RWPE1 (cell line): ENCODE results near the gene RICTOR.

ENCODE experiments used
- CTCF ChIA-PET: fragments of 350-600 bp; sonication (Branson Sonifier 250); formaldehyde crosslinking; extraction: SDS; loops from one replicate; lab custom pipeline; 2021; lab: Yijun Ruan, JAX
- POLR2A ChIA-PET: fragments of 400-600 bp; formaldehyde crosslinking; extraction: SDS; loops from one replicate; lab custom pipeline; 2020; ENCODE audit warnings: antibody characterized with exemption; ENCODE audit not compliant: low non-redundant PET; lab: Yijun Ruan, JAX
- DNase-seq: peaks from one replicate; pipeline ENCODE4 v3.0.0; 2012; ENCODE audit warnings: low spot score
- H3K27ac ChIP-seq: fragments of 450-650 bp; 2 replicates; pipeline ENCODE4 v1.5.1; 2017
- TF ChIP-seq, protein P1 (sequence below): fragments of 450-650 bp; conservative IDR thresholded peaks from 2 replicates; pipeline ENCODE4 v1.5.1; 2017; ENCODE audit warnings: low read depth, mild to moderate bottlenecking

RICTOR gene

GRCh38 chr5:38931731-38932130 is 142.5 kb downstream of the RICTOR start:
- ChIA-PET POLR2A (no interaction called here), CTCF (no interaction called here)
- TF ChIP-seq, protein P1, sequence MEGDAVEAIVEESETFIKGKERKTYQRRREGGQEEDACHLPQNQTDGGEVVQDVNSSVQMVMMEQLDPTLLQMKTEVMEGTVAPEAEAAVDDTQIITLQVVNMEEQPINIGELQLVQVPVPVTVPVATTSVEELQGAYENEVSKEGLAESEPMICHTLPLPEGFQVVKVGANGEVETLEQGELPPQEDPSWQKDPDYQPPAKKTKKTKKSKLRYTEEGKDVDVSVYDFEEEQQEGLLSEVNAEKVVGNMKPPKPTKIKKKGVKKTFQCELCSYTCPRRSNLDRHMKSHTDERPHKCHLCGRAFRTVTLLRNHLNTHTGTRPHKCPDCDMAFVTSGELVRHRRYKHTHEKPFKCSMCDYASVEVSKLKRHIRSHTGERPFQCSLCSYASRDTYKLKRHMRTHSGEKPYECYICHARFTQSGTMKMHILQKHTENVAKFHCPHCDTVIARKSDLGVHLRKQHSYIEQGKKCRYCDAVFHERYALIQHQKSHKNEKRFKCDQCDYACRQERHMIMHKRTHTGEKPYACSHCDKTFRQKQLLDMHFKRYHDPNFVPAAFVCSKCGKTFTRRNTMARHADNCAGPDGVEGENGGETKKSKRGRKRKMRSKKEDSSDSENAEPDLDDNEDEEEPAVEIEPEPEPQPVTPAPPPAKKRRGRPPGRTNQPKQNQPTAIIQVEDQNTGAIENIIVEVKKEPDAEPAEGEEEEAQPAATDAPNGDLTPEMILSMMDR, result no peak

GRCh38 chr5:38929838-38930237 is 144.4 kb downstream of the RICTOR start:
- ChIA-PET POLR2A (no interaction called here), CTCF (interaction anchor here (0.6 to 0.7 kb wide), 2 partner anchors 22 to 538 kb away, joined by 3 to 4 read pairs; no protein-coding TSS in a partner anchor)
- TF ChIP-seq, protein P1, result no peak
- H3K27ac ChIP-seq, result no peak overlapping the region
- DNase-seq, result no peak

More at GRCh38 chr5:38931731-38932130, 142.5 kb downstream of the RICTOR start:
- no peak overlapping the region for H3K27ac ChIP-seq
- no peak for DNase-seq

DNA sequence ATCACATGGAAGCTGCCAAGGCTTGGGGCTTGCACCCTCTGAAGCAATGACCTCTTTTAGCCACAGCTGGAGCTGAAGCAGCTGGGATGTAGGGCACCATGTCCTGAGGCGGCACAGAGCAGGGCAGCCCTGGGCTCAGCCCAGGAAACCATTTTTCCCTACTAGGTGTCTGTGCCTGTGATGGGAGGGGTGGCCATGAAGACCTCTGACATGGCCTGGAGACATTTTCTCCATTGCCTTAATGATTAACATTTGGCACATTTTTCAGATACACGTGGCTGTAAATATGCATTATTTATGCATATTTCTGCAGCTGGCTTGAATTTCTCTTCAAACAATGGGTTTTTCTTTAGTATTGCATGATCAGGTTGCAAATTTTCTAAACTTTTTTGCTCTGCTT is 146.7 kb downstream of the RICTOR start:
- TF ChIP-seq, protein P1, result no peak
- H3K27ac ChIP-seq, result no peak overlapping the region
- ChIA-PET CTCF (no interaction called here), POLR2A (no interaction called here)
- DNase-seq, result no peak

GRCh38 chr5:38926121-38926520 is 148.1 kb downstream of the RICTOR start:
- TF ChIP-seq, protein P1, result no peak
- DNase-seq, result no peak
- no peak overlapping the region for H3K27ac ChIP-seq
- ChIA-PET CTCF (no interaction called here), POLR2A (no interaction called here)

- H3K27ac ChIP-seq, result no peak overlapping the region
- TF ChIP-seq, protein P1, result no peak
- DNase-seq, result no peak
- ChIA-PET POLR2A (no interaction called here), CTCF (interaction anchor here (0.6 kb wide), 1 partner anchor 17 kb away, joined by 4 read pairs; no protein-coding TSS in a partner anchor)
These were observed 148.9 kb downstream of the RICTOR start for GRCh38 chr5:38925154-38925925.

DNA sequence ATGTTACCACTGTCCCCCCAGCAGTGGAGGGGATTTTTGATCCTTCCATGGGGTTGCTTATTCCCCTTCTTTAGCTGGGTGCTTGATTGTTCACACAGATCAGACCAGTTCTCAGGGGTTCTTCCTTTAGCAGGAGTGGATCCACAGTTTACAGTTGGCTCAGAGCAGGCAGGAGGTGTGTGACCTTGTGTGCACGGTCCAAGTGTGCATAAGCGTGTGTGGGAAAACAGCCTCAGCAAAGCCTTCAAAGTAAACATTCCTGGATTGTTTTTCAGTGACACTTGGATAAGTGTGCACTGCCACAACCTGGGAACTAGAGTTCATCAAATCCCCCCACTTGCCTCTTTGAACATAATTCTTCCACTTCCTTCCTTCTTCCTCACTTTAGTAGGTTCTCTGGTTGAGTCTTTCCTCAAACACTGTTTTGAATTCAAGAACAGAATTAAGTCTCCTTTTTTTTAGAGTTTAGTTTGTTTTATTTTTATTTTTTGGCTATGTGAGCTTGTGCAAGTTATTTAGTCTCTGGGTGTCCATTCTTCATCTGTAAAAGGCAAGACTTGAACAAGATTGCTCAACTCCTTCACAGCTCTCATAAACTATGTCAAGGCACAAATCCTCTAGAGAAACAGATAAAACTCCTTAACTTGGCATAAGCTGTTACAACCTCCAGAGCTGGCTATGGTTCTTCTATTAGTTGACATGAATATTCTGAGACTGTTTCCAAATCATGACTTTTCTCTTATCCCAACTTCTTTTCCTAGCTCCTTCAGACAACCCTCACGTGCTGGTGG is 150.3 kb downstream of the RICTOR start:
- ChIA-PET CTCF (interaction anchor here (0.6 to 0.7 kb wide), 2 partner anchors 10 to 32 kb away, joined by 3 read pairs; no protein-coding TSS in a partner anchor), POLR2A (no interaction called here)
- no peak for DNase-seq
- TF ChIP-seq, protein P1, result no peak
- H3K27ac ChIP-seq, result no peak overlapping the region
